ENCODE results near the gene C4BPB. TPM values are rescaled to one million over a fixed set of nuclear protein-coding genes. Genes with fewer than 3 reads are reported as not detected.

C4BPB gene
- total and polyA plus RNA-seq, 2 of the 13 experiments (the other 11 are each of a cell fraction or from before 2014, with no cell fraction given) = 155 to 266 TPM

DNA sequence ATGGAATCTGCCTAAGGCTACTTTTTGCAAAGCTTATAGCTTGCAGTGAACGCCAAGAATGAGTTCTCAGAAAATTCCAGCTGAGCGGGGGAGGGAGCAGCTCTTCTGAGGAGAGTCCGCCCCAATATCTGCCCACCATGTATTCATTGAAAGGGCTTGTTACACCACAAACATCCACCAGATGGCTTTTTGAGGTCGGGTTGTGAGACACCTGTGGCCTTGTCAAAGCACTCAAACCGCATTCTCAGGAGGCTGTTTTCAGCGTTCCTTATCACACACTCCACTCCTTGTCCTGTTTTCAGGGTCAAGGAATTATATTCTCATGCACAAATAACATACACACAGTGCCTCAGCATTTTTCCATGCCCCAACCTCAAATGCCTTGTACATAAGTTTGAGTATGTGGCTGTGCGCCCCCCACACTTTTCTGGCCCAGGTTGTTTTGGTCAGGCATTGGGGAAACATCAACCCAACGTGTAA, 3.9 kb upstream of the C4BPB start (continued):
- TF ChIP-seq, protein P1, sequence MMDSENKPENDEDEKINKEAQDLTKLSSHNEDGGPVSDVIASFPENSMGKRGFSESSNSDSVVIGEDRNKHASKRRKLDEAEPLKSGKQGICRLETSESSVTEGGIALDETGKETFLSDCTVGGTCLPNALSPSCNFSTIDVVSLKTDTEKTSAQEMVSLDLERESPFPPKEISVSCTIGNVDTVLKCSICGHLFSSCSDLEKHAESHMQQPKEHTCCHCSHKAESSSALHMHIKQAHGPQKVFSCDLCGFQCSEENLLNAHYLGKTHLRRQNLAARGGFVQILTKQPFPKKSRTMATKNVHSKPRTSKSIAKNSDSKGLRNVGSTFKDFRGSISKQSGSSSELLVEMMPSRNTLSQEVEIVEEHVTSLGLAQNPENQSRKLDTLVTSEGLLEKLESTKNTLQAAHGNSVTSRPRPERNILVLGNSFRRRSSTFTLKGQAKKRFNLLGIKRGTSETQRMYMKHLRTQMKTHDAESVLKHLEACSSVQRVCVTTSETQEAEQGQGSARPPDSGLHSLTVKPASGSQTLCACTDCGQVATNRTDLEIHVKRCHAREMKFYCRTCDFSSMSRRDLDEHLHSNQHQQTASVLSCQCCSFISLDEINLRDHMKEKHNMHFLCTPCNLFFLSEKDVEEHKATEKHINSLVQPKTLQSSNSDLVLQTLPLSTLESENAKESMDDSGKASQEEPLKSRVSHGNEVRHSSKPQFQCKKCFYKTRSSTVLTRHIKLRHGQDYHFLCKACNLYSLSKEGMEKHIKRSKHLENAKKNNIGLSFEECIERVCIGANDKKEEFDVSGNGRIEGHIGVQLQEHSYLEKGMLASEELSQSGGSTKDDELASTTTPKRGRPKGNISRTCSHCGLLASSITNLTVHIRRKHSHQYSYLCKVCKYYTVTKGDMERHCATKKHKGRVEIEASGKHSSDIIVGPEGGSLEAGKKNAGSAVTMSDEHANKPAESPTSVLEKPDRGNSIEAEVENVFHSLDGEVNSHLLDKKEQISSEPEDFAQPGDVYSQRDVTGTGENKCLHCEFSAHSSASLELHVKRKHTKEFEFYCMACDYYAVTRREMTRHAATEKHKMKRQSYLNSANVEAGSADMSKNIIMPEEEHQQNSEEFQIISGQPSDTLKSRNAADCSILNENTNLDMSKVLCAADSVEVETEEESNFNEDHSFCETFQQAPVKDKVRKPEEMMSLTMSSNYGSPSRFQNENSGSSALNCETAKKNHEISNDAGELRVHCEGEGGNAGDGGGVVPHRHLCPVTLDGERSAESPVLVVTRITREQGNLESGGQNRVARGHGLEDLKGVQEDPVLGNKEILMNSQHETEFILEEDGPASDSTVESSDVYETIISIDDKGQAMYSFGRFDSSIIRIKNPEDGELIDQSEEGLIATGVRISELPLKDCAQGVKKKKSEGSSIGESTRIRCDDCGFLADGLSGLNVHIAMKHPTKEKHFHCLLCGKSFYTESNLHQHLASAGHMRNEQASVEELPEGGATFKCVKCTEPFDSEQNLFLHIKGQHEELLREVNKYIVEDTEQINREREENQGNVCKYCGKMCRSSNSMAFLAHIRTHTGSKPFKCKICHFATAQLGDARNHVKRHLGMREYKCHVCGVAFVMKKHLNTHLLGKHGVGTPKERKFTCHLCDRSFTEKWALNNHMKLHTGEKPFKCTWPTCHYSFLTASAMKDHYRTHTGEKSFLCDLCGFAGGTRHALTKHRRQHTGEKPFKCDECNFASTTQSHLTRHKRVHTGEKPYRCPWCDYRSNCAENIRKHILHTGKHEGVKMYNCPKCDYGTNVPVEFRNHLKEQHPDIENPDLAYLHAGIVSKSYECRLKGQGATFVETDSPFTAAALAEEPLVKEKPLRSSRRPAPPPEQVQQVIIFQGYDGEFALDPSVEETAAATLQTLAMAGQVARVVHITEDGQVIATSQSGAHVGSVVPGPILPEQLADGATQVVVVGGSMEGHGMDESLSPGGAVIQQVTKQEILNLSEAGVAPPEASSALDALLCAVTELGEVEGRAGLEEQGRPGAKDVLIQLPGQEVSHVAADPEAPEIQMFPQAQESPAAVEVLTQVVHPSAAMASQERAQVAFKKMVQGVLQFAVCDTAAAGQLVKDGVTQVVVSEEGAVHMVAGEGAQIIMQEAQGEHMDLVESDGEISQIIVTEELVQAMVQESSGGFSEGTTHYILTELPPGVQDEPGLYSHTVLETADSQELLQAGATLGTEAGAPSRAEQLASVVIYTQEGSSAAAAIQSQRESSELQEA (CRISPR knock-in tag; IDR thresholded peaks at IDR 0.05; ENCODE audit: not compliant biosample characterization) = no peak
- TF ChIP-seq TEAD2 (CRISPR knock-in tag; IDR thresholded peaks at IDR 0.05) (no peak), NCOA1 (CRISPR knock-in tag; IDR thresholded peaks at IDR 0.05) (no peak), ETV6 (CRISPR knock-in tag; conservative IDR thresholded peaks at IDR 0.05) (no peak), CHD2 (IDR thresholded peaks at IDR 0.05; ENCODE audit: low read depth, low read length) (no peak), PAF1 (CRISPR knock-in tag; IDR thresholded peaks at IDR 0.05) (no peak), BORCS8-MEF2B (CRISPR knock-in tag; IDR thresholded peaks at IDR 0.05) (no peak), RXRB (CRISPR knock-in tag; IDR thresholded peaks at IDR 0.05; ENCODE audit: borderline replicate concordance) (no peak), NONO (IDR thresholded peaks at IDR 0.05) (no peak), NONO (CRISPR knock-in tag; conservative IDR thresholded peaks at IDR 0.05) (no peak), ZNF451 (CRISPR knock-in tag; IDR thresholded peaks at IDR 0.05) (no peak)
- TF ChIP-seq, protein P2, sequence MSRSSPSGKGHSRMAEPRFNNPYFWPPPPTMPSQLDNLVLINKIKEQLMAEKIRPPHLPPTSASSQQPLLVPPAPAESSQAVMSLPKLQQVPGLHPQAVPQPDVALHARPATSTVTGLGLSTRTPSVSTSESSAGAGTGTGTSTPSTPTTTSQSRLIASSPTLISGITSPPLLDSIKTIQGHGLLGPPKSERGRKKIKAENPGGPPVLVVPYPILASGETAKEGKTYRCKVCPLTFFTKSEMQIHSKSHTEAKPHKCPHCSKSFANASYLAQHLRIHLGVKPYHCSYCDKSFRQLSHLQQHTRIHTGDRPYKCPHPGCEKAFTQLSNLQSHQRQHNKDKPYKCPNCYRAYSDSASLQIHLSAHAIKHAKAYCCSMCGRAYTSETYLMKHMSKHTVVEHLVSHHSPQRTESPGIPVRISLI (CRISPR knock-in tag; IDR thresholded peaks at IDR 0.05; ENCODE audit: borderline replicate concordance) = no peak
- TF ChIP-seq, protein P3, sequence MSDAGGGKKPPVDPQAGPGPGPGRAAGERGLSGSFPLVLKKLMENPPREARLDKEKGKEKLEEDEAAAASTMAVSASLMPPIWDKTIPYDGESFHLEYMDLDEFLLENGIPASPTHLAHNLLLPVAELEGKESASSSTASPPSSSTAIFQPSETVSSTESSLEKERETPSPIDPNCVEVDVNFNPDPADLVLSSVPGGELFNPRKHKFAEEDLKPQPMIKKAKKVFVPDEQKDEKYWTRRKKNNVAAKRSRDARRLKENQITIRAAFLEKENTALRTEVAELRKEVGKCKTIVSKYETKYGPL (CRISPR knock-in tag; IDR thresholded peaks at IDR 0.05) = no peak
- TF ChIP-seq, protein P4, sequence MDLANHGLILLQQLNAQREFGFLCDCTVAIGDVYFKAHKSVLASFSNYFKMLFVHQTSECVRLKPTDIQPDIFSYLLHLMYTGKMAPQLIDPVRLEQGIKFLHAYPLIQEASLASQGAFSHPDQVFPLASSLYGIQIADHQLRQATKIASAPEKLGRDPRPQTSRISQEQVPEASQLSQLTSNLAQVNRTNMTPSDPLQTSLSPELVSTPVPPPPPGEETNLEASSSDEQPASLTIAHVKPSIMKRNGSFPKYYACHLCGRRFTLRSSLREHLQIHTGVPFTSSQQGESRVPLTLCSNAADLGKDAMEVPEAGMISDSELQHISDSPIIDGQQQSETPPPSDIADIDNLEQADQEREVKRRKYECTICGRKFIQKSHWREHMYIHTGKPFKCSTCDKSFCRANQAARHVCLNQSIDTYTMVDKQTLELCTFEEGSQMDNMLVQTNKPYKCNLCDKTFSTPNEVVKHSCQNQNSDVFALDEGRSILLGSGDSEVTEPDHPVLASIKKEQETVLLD (CRISPR knock-in tag; IDR thresholded peaks at IDR 0.05; ENCODE audit: low read depth) = no peak
- TF ChIP-seq, protein P5, sequence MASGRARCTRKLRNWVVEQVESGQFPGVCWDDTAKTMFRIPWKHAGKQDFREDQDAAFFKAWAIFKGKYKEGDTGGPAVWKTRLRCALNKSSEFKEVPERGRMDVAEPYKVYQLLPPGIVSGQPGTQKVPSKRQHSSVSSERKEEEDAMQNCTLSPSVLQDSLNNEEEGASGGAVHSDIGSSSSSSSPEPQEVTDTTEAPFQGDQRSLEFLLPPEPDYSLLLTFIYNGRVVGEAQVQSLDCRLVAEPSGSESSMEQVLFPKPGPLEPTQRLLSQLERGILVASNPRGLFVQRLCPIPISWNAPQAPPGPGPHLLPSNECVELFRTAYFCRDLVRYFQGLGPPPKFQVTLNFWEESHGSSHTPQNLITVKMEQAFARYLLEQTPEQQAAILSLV (CRISPR knock-in tag; IDR thresholded peaks at IDR 0.05; ENCODE audit: borderline replicate concordance) = no peak
- TF ChIP-seq, protein P6, sequence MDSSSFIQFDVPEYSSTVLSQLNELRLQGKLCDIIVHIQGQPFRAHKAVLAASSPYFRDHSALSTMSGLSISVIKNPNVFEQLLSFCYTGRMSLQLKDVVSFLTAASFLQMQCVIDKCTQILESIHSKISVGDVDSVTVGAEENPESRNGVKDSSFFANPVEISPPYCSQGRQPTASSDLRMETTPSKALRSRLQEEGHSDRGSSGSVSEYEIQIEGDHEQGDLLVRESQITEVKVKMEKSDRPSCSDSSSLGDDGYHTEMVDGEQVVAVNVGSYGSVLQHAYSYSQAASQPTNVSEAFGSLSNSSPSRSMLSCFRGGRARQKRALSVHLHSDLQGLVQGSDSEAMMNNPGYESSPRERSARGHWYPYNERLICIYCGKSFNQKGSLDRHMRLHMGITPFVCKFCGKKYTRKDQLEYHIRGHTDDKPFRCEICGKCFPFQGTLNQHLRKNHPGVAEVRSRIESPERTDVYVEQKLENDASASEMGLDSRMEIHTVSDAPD (CRISPR knock-in tag; IDR thresholded peaks at IDR 0.05) = no peak
